IPS-15b (cell line): ENCODE measurements around the gene YBEY.
"Not testable (repeated sequence)": the region's sequence is repeated elsewhere in the genome, so short reads cannot be mapped to it uniquely, and the experiment has no call there.

Experiments
- H3K27me3 ChIP-seq: one replicate; pipeline ENCODE4 v1.6.1; 2013; ENCODE audit warnings: low read length; ENCODE audit not compliant: control insufficient read depth, insufficient read depth
- H3K36me3 ChIP-seq: one replicate; pipeline ENCODE4 v1.6.1; 2013; ENCODE audit warnings: low read length; ENCODE audit not compliant: control insufficient read depth, insufficient read depth
- H3K4me1 ChIP-seq: one replicate; pipeline ENCODE4 v1.6.1; 2013; ENCODE audit warnings: mild to moderate bottlenecking, low read length; ENCODE audit not compliant: control insufficient read depth, insufficient read depth
- H3K4me3 ChIP-seq: one replicate; pipeline ENCODE4 v1.5.1; 2013; ENCODE audit warnings: low read depth, low read length
- H3K9ac ChIP-seq: one replicate; pipeline ENCODE4 v1.6.1; 2013; ENCODE audit warnings: low read depth, mild to moderate bottlenecking, low read length
- H3K9me3 ChIP-seq: one replicate; pipeline ENCODE4 v1.6.1; 2013; ENCODE audit warnings: mild to moderate bottlenecking, low read length; ENCODE audit not compliant: control insufficient read depth, insufficient read depth

YBEY gene

DNA sequence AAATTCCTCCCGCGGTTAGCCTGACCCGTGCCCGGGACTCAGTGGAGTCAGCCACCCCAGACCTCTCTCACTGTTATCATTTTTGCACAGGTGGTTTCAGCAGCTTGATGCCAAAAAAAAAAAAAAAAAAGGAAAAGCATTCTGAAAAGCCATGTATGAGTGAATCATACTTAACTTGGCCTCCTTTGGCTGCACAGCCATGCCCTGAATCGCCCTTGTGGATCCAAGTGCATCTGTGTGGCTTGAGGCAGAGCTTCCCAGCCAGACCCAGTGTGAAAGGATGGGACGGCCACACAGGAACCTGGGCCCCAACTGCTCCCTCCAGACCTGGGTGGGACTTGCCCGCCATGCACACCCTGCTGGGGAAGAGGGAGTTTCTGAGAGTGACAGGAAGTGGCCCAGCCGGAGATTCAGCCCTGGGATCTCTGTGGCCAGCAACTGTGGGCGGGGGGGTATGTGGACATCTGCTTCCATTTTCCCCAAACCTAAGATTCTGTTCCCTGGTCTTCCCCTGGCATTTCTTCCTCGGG, 8.6 kb downstream of the YBEY start:
- H3K36me3 ChIP-seq: peaks cover 4% of the 10 kb centered on the region
- H3K4me3 ChIP-seq: no peak overlapping the region
- no peak overlapping the region for H3K9ac ChIP-seq
- H3K9me3 ChIP-seq: no peaks in the 10 kb centered on the region
- no peaks in the 10 kb centered on the region for H3K27me3 ChIP-seq
- peaks cover 3% of the 10 kb centered on the region for H3K4me1 ChIP-seq

DNA sequence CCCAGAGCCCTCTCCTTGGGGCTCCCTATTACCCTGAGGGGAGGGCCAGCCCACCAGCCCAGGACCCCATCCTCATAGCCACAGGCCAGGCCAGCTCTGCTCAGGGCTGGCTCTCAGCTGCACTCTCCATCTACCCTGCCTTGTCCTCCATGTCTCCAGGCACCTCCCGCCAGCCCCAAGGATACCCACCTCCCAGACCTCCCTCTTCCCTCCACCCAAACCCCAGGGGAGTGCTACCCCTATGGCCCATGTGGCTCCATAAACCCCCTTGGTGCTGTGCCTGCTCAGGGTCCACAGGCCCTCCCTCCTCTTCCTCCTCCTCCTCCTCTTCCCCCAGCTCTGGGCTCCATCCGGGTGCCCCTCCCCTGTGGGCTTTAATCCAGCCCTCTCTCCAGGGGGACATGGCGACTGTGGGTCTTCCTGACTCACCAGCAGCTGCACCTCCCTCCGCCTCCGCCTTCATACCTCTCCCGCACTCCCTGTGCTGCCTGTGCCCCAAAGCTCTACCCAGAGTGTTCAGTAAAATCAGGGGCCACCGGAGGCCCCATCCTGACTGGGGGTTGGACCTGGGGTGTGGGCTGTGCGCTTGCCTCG, 9.1 kb downstream of the YBEY start:
- Histone ChIP-seq H3K36me3 (peaks cover 4% of the 10 kb centered on the region), H3K27me3 (no peaks in the 10 kb centered on the region), H3K4me3 (no peak overlapping the region), H3K4me1 (peaks cover 3% of the 10 kb centered on the region), H3K9ac (peak overlapping the region; percentile 37), H3K9me3 (no peaks in the 10 kb centered on the region)

DNA sequence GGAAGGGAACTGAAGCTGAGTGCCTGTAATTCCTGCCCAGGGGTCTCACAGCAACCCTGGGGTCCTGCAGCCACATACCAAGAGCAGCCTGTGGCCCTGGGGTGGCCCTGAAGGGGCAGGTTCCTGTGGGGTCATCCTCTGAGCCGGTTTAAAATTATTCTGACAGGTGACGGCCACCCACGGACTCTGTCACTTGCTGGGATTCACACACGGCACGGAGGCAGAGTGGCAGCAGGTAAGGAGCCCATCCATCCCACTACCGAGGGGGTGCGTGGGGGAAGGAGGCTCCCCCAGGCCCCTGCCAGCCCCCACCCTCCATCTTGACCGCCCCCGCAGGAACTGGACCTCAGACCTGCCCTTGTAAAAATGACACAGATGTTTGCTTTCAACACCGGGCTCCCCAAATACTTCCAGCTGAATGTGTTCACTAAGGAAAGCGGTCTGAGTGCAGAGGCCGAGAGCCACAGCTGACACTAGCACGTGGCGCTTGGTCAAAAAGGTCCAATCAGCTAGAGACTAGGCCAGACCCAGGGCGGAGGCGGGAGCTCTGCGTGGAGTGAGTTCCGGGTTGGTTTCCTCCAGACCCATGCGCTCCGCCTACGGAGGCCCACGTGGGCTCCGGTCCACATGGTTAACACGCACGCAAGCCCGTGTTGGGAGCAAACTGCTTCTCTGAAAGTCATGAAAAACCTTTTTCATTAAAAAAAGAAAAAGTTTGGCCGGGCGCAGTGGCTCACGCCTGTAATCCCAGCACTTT, 10.0 kb downstream of the YBEY start:
- H3K4me1 ChIP-seq: peaks cover 3% of the 10 kb centered on the region
- H3K27me3 ChIP-seq: no peaks in the 10 kb centered on the region
- no peaks in the 10 kb centered on the region for H3K9me3 ChIP-seq
- no peak overlapping the region for H3K9ac ChIP-seq
- H3K4me3 ChIP-seq: no peak overlapping the region
- H3K36me3 ChIP-seq: peaks cover 4% of the 10 kb centered on the region

DNA sequence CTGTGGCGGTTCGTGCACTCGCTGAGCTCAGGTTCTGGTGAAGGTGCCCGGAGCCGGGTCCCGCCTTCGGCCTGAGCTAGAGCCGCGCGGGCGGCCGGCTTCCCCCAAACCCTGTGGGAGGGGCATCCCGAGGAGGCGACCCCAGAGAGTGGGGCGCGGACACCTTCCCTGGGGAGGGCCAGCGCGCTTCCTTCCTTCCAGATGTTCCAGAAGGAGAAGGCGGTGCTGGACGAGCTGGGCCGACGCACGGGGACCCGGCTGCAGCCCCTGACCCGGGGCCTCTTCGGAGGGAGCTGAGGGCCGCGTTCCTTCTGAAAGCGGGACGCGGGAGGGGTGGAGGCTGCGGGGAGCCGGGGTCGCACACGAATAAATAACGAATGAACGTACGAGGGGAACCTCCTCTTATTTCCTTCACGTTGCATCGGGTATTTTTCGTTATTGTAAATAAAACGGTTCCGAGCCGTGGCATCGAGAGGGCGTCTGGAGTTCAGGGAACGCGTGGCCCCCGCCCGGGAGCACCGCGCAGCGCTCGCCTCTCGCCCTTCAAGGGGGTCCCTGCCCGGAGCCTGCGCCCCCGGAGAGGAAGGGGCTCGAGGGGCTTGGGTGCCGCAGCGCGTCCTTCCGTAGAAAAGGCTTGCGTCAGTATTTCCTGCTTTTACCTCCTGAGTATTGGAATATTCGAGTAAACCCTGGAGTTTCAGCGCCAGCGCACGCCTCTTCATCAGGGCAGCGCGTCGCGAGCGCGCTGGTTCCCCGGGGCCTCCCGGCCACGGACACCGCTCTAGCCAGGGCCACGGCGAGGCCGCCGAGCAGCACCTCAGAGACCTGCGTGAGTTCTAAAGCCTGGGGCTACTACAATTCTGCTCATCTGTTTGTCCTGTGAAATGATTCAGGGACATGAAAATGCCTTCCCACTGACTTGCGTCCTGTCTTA, 11.5 kb downstream of the YBEY start:
- no peaks in the 10 kb centered on the region for H3K9me3 ChIP-seq
- peaks cover 13% of the 10 kb centered on the region for H3K36me3 ChIP-seq
- H3K4me3 ChIP-seq: peak overlapping the region; percentile 48
- peak overlapping the region; percentile 71 for H3K9ac ChIP-seq
- H3K27me3 ChIP-seq: no peaks in the 10 kb centered on the region
- H3K4me1 ChIP-seq: peaks cover 3% of the 10 kb centered on the region

DNA sequence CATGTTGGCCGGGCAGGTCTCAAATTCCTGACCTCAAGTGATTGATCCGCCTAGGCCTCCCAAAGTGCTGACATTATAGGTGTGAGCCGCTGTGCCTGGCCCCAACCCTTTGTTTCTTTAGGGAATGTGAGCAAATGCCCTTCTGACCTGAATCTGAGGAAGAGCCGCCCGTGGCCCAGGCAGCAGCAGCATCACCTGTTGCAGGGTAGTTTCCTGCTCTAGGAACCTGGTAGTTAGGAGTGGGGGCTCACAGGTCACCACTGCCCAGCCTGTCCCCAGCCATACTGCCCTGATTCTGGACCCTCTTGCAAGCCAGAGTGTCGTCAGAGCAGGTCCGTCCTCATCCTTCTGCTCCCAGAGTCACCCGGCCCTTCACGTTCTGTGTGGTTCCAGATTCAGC, 13.0 kb downstream of the YBEY start:
- H3K4me1 ChIP-seq: peaks cover 3% of the 10 kb centered on the region
- H3K27me3 ChIP-seq: no peaks in the 10 kb centered on the region
- peaks cover 13% of the 10 kb centered on the region for H3K36me3 ChIP-seq
- H3K9ac ChIP-seq: no peak overlapping the region
- H3K9me3 ChIP-seq: no peaks in the 10 kb centered on the region
- no peak overlapping the region for H3K4me3 ChIP-seq

DNA sequence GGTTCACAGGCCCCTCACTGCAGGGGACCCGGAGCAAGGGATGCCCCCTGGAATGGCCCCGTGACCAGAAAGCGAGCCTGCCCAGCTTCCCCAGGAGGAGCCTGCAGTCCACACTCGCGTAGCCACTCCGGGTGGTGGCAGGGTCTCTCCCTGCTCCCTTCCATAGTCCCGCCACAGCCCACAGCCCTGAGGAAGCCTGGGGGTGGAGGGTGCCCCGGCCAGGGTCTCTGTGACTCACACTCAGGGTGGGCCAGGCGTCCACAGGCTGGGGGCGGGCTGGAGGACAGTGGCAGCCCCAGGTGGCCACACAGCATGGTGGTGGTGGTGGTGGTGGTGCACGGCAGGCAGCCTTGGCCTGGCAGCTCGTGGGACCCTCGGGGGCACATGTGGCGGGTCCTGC, 15.6 kb downstream of the YBEY start:
- H3K36me3 ChIP-seq: peaks cover 21% of the 10 kb centered on the region
- no peak overlapping the region for H3K9ac ChIP-seq
- H3K4me1 ChIP-seq: no peaks in the 10 kb centered on the region
- no peaks in the 10 kb centered on the region for H3K27me3 ChIP-seq
- H3K4me3 ChIP-seq: no peak overlapping the region
- H3K9me3 ChIP-seq: no peaks in the 10 kb centered on the region

DNA sequence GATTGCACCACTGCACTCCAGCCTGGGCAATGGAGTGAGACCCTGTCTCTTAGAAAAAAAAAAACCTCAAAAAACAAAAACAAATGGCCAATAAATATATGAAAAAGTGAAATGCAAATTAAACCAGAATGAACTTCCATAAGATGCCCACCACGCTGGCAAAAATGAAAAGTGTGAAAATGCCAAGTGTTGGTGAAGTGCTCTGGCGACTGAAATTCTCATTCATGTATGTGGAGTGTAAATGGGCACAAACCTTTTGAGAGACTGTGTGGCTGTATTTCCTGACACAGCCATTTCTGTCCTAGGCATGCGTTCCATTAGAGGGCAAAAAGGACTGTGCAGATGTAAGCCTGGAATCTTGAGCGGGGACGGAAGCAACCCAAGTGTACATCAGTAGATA, 18.3 kb downstream of the YBEY start:
- Histone ChIP-seq H3K9ac (no peak overlapping the region), H3K27me3 (no peaks in the 10 kb centered on the region), H3K36me3 (peaks cover 18% of the 10 kb centered on the region), H3K4me3 (no peak overlapping the region), H3K9me3 (no peaks in the 10 kb centered on the region), H3K4me1 (no peaks in the 10 kb centered on the region)

DNA sequence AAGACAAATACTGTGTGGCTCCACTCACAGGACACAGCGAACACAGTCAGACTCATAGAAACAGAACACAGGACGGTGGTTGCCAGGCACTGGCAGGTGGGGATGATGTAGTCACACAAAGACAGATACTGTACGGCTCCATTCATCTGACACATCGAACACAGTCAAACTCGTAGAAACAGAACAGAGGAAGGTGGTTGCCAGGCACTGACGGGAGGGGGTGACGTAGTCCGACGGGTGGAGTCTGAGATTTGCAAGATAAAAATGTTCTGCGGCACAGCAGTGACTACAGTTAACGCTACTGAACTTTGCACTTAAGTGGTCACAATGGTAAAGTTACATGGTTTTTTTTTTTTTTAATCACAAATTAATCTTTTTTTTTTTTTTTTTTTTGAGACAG, 18.8 kb downstream of the YBEY start:
- Histone ChIP-seq H3K36me3 (peaks cover 17% of the 10 kb centered on the region), H3K9me3 (no peaks in the 10 kb centered on the region), H3K4me3 (no peak overlapping the region), H3K9ac (no peak overlapping the region), H3K4me1 (no peaks in the 10 kb centered on the region), H3K27me3 (no peaks in the 10 kb centered on the region)

DNA sequence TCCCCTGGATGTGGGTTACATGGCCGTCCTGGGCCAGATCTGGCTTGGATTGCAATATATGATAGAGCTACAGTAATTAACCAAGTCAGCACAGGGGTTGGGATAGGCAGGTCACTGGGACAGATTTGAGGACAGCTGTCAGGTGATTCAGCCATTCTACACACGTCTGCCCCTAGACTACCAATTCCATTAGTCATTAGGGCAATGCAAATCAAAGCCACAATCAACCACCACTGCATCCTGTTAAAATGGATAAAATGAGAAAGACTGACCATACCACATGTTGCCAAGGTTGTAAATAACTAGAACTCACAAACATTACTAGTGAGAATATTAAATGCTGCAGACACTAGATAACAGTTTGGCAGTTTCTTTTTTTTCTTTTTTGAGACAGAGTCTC, 21.5 kb downstream of the YBEY start:
- Histone ChIP-seq H3K4me3 (no peak overlapping the region), H3K9me3 (no peaks in the 10 kb centered on the region), H3K36me3 (peaks cover 8% of the 10 kb centered on the region), H3K9ac (no peak overlapping the region), H3K27me3 (no peaks in the 10 kb centered on the region), H3K4me1 (no peaks in the 10 kb centered on the region)

DNA sequence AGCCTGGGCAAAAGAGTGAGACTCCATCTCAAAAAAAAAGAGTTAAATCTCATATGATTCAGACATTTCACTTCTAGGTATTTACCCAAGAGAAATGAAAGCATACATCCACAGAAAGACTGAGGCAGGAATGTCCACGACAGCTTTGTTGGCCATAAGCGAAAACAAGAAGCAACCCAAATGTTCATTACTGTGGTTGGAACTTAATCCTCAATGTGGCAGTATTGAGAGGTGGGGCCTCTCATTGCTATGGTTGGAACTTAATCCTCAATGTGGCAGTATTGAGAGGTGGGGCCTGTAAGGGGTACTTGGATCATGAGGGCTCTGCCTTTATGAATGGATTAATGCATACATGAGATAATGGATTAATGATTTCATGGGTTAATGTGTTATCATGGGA, 22.3 kb downstream of the YBEY start:
- peaks cover 8% of the 10 kb centered on the region for H3K36me3 ChIP-seq
- no peaks in the 10 kb centered on the region for H3K4me1 ChIP-seq

DNA sequence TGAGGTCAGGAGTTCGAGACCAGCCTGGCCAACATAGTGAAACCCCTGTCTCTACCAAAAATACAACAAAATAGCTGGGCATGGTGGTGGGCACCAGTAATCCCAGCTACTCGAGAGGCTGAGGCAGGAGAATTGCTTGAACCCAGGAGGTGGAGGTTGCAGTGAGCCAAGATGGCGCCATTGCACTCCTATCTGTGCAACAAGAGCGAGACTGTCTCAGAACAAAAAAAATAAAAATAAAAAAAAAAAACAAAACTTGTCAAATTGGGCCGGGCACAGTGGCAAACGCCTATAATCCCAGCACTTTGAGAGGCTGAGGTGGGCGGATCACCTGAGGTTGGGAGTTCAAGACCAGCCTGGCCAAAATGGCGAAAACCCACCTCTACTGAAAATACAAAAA, 24.1 kb downstream of the YBEY start:
- not testable (repeated sequence) for H3K9ac ChIP-seq, H3K27me3 ChIP-seq, H3K4me3 ChIP-seq, H3K36me3 ChIP-seq, H3K9me3 ChIP-seq, H3K4me1 ChIP-seq

More for the DNA sequence above, 22.3 kb downstream of the YBEY start:
- H3K27me3 ChIP-seq: no peaks in the 10 kb centered on the region
- H3K9me3 ChIP-seq: no peaks in the 10 kb centered on the region
- no peak overlapping the region for H3K4me3 ChIP-seq
- H3K9ac ChIP-seq: no peak overlapping the region
